Spleen (tissue), 11 donors: ENCODE data around the gene ZBTB49. TPM values are rescaled to one million over a fixed set of nuclear protein-coding genes. Genes with fewer than 3 reads are reported as not detected.

Experiments used
- DNase-seq: peaks from one replicate; pipeline ENCODE4 v3.0.0-alpha.2; 2020
- H3K27ac ChIP-seq, 8 donors: fragments of 200-600 bp; sonication (generic) in 7 of 8; 1 replicate in 4 of 8; 2 replicates in 4 of 8; pipeline versions ENCODE4 v1.5.0 to v1.8.0; 2016 to 2021; ENCODE audit warnings: inconsistent platforms in 4 of 8, mild to moderate bottlenecking in 4 of 8, moderate library complexity in 1 of 8
- H3K27me3 ChIP-seq, 7 donors: fragments of 200-600 bp; sonication (generic) in 6 of 7; replicated peaks in 1 of 7; 1 replicate in 4 of 7; 2 replicates in 3 of 7; pipeline versions ENCODE4 v1.5.0 to v1.8.0; 2016 to 2021; ENCODE audit warnings: inconsistent platforms in 3 of 7, mild to moderate bottlenecking in 1 of 7
- H3K36me3 ChIP-seq, 6 donors: fragments of 200-600 bp; sonication (generic) in 5 of 6; 1 replicate in 4 of 6; 2 replicates in 2 of 6; pipeline versions ENCODE4 v1.5.0 to v1.8.0; 2016 to 2021; ENCODE audit warnings: inconsistent platforms in 2 of 6
- H3K4me1 ChIP-seq, 6 donors: fragments of 200-600 bp; sonication (generic) in 5 of 6; 1 replicate in 3 of 6; 2 replicates in 3 of 6; pipeline versions ENCODE4 v1.5.0 to v1.8.0; 2016 to 2021; ENCODE audit warnings: inconsistent platforms in 3 of 6
- H3K4me3 ChIP-seq, 8 donors: fragments of 200-600 bp; sonication (generic) in 7 of 8; 1 replicate in 4 of 8; 2 replicates in 4 of 8; pipeline versions ENCODE4 v1.5.0 to v1.8.0; 2016 to 2021; ENCODE audit warnings: inconsistent platforms in 4 of 8, mild to moderate bottlenecking in 4 of 8, moderate library complexity in 2 of 8
- H3K9me3 ChIP-seq, 8 donors: fragments of 200-600 bp; sonication (generic) in 7 of 8; 1 replicate in 4 of 8; 2 replicates in 4 of 8; pipeline versions ENCODE4 v1.5.0 to v1.8.0; 2016 to 2021; ENCODE audit warnings: inconsistent platforms in 4 of 8
- CTCF ChIP-seq, 11 experiments: fragments of 200-600 bp in 7 of 11; fragments of 450-650 bp in 4 of 11; sonication (generic) in 4 of 11; IDR thresholded peaks in 8 of 11; conservative IDR thresholded peaks in 3 of 11; 1 replicate in 7 of 11; 2 replicates in 4 of 11; pipeline versions ENCODE4 v1.4.0 to v1.8.0; 2016 to 2021; ENCODE audit warnings: antibody characterized with exemption in 11 of 11, inconsistent platforms in 4 of 11, mild to moderate bottlenecking in 1 of 11
- POLR2A ChIP-seq, 3 donors: fragments of 450-650 bp; IDR thresholded peaks; one replicate each; pipeline ENCODE4 v1.5.1; 2017; ENCODE audit warnings: antibody characterized with exemption in 3 of 3, mild to moderate bottlenecking in 1 of 3
- POLR2AphosphoS5 ChIP-seq, 3 donors: sonication (generic); formaldehyde crosslinking; IDR thresholded peaks; one replicate each; pipeline ENCODE4 v1.5.1; 2017; ENCODE audit warnings: antibody characterized with exemption in 3 of 3
- WGBS, 5 donors: extraction: QIAGEN DNeasy Blood & Tissue Kit in 3 of 5; methylation state at CpG; one replicate each; pipeline versions ENCODE4 v1.1.5 to v1.1.7; 2013 to 2018; 5-methylcytosine and 5-hydroxymethylcytosine counted together
- intact Hi-C: fragments of 100-400 bp; cut with DNase I; formaldehyde crosslinking; loops from one replicate; pipeline ENCODE4 v1.15.0; 2023; ENCODE audit warnings: low total_unique reads
- polyA plus RNA-seq, 3 donors: library from polyadenylated mRNA; stranded (reverse); fragments of 200-250 nt; gene quantifications; one replicate each; pipeline ENCODE4 v1.2.1, GENCODE V29; 2013
- total RNA-seq, 7 donors: library from RNA; depleted of rRNA in 3 of 7; stranded (reverse); fragments of >200 nt in 3 of 7; fragmentation: NEBNext Ultra II Directional in 4 of 7; extraction: Animal tissue kit (Norgen Biotek cat#: 25700) in 4 of 7; gene quantifications; one replicate each; pipeline versions ENCODE4 v1.1.0 to v1.2.1, GENCODE V29; 2016 to 2021
- donor health status: healthy with polysubstance abuse.
- donor health status: DM: no; HTN: no; CAD: no; lungs with moderate emphysema.
- donor health status: DM: no; HTN: no; CAD: no.
- donor health status: Bipolar disorder and iron deficiency.
- donor health status: healthy.
- donor health status: DM: no; HTN: no; CAD: no.
- donor health status: DM: yes; HTN: yes; CAD: no.

The ZBTB49 gene
- total and polyA plus RNA-seq, 10 donors = 2.7 to 25.4 (median 10.8) TPM

- WGBS, 5 donors = 86 to 93% (median 91%) methylated on average over 3 of the region's 3 CpGs
- TF ChIP-seq POLR2A (IDR thresholded peaks at IDR 0.05) (no peak), CTCF (IDR thresholded peaks at IDR 0.05 in 8 of 11, conservative IDR thresholded peaks at IDR 0.05 in 3 of 11) (no peak), POLR2AphosphoS5 (IDR thresholded peaks at IDR 0.05) (no peak)
Measured at GRCh38 chr4:4349867-4350266, 59.8 kb downstream of the ZBTB49 start.

DNA sequence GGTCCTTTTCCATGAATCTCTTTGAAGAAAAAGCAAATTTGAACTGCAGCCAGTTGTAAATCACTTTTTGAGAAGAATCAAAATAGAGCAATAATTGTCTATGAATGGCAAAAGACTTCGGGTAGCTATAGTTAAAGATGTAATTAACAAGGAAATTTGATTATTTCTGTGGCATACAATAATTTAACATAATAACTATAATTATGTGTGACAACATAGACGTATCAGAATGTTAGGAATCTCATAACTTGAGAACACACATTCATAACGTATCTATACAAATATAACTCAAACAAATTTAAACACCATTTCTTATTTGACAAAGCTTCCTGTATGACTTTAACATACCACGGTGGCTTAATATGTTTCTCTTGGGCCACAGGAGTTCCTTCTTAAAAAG, 60.9 kb downstream of the ZBTB49 start:
- H3K9me3 ChIP-seq = peaks cover 0 to 5% (median 0%) of the 10 kb centered on the region in 8 donors
- WGBS, 5 donors = 77 to 86% (median 80%) methylated on average over 4 of the region's 4 CpGs
- no peak overlapping the region for H3K27ac ChIP-seq
- DNase-seq = no peak
- peaks cover 0 to 15% (median 0%) of the 10 kb centered on the region in 7 donors for H3K27me3 ChIP-seq
- H3K4me1 ChIP-seq = no peaks in the 10 kb centered on the region
- H3K4me3 ChIP-seq = no peak overlapping the region
- TF ChIP-seq POLR2A (IDR thresholded peaks at IDR 0.05) (no peak), CTCF (IDR thresholded peaks at IDR 0.05 in 8 of 11, conservative IDR thresholded peaks at IDR 0.05 in 3 of 11) (no peak), POLR2AphosphoS5 (IDR thresholded peaks at IDR 0.05) (no peak)
- intact Hi-C loops = no loop called here
- H3K36me3 ChIP-seq = no peaks in the 10 kb centered on the region

More at GRCh38 chr4:4349867-4350266, 59.8 kb downstream of the ZBTB49 start:
- no peaks in the 10 kb centered on the region for H3K36me3 ChIP-seq
- no peak overlapping the region for H3K4me3 ChIP-seq
- intact Hi-C loops = no loop called here
- DNase-seq = no peak
- peaks cover 0 to 4% (median 0%) of the 10 kb centered on the region in 6 donors for H3K4me1 ChIP-seq
- no peak overlapping the region for H3K27ac ChIP-seq
- peaks cover 0 to 5% (median 0%) of the 10 kb centered on the region in 8 donors for H3K9me3 ChIP-seq
- H3K27me3 ChIP-seq = peaks cover 0 to 18% (median 0%) of the 10 kb centered on the region in 7 donors

GRCh38 chr4:4355302-4355701, 65.3 kb downstream of the ZBTB49 start:
- Histone ChIP-seq H3K4me3 (no peak overlapping the region), H3K9me3 (no peaks in the 10 kb centered on the region), H3K36me3 (no peaks in the 10 kb centered on the region), H3K27me3 (peaks cover 0 to 39% (median 3%) of the 10 kb centered on the region in 7 donors), H3K27ac (no peak overlapping the region), H3K4me1 (no peaks in the 10 kb centered on the region)
- 35 to 72% (median 55%) methylated on average over 1 of the region's 1 CpG for WGBS, 5 donors
- intact Hi-C loops = no loop called here
- TF ChIP-seq POLR2AphosphoS5 (IDR thresholded peaks at IDR 0.05) (no peak), CTCF (IDR thresholded peaks at IDR 0.05 in 8 of 11, conservative IDR thresholded peaks at IDR 0.05 in 3 of 11) (no peak), POLR2A (IDR thresholded peaks at IDR 0.05) (no peak)
- DNase-seq = no peak

- no peaks in the 10 kb centered on the region for H3K9me3 ChIP-seq
- H3K36me3 ChIP-seq = no peaks in the 10 kb centered on the region
- peaks cover 0 to 48% (median 3%) of the 10 kb centered on the region in 7 donors for H3K27me3 ChIP-seq
- WGBS, 5 donors = 64 to 72% (median 67%) methylated on average over 24 to 26 of the region's 26 CpGs
- H3K4me3 ChIP-seq = no peak overlapping the region
- no peak overlapping the region for H3K27ac ChIP-seq
- H3K4me1 ChIP-seq = no peaks in the 10 kb centered on the region
- DNase-seq = no peak
- intact Hi-C loops = no loop called here
- TF ChIP-seq CTCF (IDR thresholded peaks at IDR 0.05 in 8 of 11, conservative IDR thresholded peaks at IDR 0.05 in 3 of 11) (no peak), POLR2AphosphoS5 (IDR thresholded peaks at IDR 0.05) (no peak), POLR2A (IDR thresholded peaks at IDR 0.05) (no peak)
Measured at GRCh38 chr4:4356106-4357041, 66.3 kb downstream of the ZBTB49 start.
